ENCODE data around the gene CTNNA3. TPM values are rescaled to one million over a fixed set of nuclear protein-coding genes. Genes with fewer than 3 reads are reported as not detected.
"Not testable (repeated sequence)": the region's sequence is repeated elsewhere in the genome, so short reads cannot be mapped to it uniquely, and the experiment has no call there.

CTNNA3 gene
- polyA plus RNA-seq, 1 experiment = not detected

DNA sequence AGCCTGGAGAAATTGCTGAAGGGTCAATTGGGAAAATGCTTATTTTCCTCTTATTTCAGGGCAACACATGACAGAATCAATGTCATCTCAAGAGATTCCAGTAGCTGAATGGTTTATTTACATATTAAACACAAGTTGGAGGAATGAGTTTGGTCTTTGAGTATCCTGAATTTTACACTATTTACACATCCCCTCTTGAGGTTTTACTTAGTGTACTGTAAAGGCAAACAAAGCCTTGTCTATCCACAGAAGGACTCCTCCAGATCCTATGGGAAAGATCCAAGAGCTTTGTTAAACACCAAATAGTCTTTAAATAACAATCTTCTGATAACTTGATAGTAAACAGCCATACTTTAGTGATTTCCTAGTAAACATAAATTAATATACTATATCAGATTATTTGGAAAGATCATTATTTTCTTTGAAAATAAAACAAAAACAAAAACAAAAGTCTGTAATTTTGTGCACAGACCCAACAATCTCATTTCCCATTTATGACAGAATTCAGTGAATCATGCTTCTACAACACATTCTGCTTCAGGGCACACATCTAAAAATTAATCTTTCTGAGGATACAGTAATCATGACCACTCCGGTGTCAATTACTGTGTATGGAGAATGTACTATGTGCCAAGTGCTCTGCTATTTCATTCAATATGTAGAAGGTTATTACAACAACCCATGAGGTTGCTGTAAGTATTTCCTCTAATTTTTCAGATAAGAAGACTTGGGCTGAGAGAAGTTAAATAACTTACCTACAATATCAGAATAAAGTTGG is 1345.2 kb downstream of the CTNNA3 start:
- TF ChIP-seq, protein P1, sequence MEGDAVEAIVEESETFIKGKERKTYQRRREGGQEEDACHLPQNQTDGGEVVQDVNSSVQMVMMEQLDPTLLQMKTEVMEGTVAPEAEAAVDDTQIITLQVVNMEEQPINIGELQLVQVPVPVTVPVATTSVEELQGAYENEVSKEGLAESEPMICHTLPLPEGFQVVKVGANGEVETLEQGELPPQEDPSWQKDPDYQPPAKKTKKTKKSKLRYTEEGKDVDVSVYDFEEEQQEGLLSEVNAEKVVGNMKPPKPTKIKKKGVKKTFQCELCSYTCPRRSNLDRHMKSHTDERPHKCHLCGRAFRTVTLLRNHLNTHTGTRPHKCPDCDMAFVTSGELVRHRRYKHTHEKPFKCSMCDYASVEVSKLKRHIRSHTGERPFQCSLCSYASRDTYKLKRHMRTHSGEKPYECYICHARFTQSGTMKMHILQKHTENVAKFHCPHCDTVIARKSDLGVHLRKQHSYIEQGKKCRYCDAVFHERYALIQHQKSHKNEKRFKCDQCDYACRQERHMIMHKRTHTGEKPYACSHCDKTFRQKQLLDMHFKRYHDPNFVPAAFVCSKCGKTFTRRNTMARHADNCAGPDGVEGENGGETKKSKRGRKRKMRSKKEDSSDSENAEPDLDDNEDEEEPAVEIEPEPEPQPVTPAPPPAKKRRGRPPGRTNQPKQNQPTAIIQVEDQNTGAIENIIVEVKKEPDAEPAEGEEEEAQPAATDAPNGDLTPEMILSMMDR (IDR thresholded peaks at IDR 0.05; ENCODE audit: insufficient read depth, low read depth, low read length) = no peak
- Histone ChIP-seq H3K27me3 (ENCODE audit: control insufficient read depth, insufficient read depth, low read length) (no peaks in the 10 kb centered on the region), H3K36me3 (ENCODE audit: control insufficient read depth, insufficient read depth, low read length) (no peaks in the 10 kb centered on the region), H3K4me3 (ENCODE audit: low read depth, low read length) (no peak overlapping the region)
- no peak for DNase-seq (ENCODE audit: low read depth)
- ChIA-PET POLR2A (no interaction called here), CTCF (no interaction called here)

DNA sequence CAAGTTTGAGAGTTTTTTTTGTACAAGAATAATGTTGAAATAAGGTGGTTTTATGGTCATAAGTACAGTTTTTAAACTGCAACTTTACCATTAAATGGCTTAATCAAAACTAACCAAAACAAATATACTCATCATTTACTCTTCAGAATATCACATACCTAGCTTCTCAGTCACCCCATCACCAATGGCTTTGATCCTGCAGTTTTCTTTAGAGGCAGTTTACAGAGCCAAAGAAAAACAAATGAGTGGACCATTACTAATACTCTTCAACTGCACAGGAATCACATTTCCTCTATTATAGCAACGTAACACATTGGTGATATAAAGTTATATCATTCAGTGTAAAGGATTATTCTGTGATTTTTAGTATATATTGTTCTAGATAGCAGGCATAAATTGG is 1346.3 kb downstream of the CTNNA3 start:
- Histone ChIP-seq H3K4me3 (ENCODE audit: low read depth, low read length) (no peak overlapping the region), H3K36me3 (ENCODE audit: control insufficient read depth, insufficient read depth, low read length) (no peaks in the 10 kb centered on the region), H3K27me3 (ENCODE audit: control insufficient read depth, insufficient read depth, low read length) (no peaks in the 10 kb centered on the region)
- no peak for DNase-seq (ENCODE audit: low read depth)
- TF ChIP-seq, protein P1 (IDR thresholded peaks at IDR 0.05; ENCODE audit: insufficient read depth, low read depth, low read length) = no peak
- ChIA-PET CTCF (no interaction called here), POLR2A (no interaction called here)

DNA sequence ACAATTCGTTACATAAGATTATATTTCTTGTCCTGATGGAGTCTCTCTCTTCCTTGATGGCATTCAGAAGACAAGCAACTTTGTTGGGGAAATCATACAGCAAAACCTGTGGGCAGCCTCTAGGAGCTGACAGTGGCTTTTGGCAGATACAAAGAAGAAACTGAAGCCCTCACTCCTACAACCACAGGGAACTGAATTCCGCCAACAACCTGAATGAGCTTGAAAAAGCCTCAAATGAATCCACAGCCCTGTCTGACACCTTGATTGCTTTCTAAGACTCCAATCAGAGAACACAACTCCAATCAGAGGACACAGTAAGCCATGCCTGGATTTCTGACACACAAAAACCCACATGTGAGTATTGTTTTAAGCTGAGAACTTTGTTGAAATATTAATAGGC is 1346.9 kb downstream of the CTNNA3 start:
- no peak for DNase-seq (ENCODE audit: low read depth)
- H3K27me3 ChIP-seq (ENCODE audit: control insufficient read depth, insufficient read depth, low read length) = no peaks in the 10 kb centered on the region
- TF ChIP-seq, protein P1 (IDR thresholded peaks at IDR 0.05; ENCODE audit: insufficient read depth, low read depth, low read length) = no peak
- H3K4me3 ChIP-seq (ENCODE audit: low read depth, low read length) = no peak overlapping the region
- no peaks in the 10 kb centered on the region for H3K36me3 ChIP-seq (ENCODE audit: control insufficient read depth, insufficient read depth, low read length)
- ChIA-PET POLR2A (no interaction called here), CTCF (no interaction called here)

- Histone ChIP-seq H3K4me3 (ENCODE audit: low read depth, low read length) (no peak overlapping the region), H3K36me3 (ENCODE audit: control insufficient read depth, insufficient read depth, low read length) (no peaks in the 10 kb centered on the region), H3K27me3 (ENCODE audit: control insufficient read depth, insufficient read depth, low read length) (no peaks in the 10 kb centered on the region)
- TF ChIP-seq, protein P1 (IDR thresholded peaks at IDR 0.05; ENCODE audit: insufficient read depth, low read depth, low read length) = no peak
- DNase-seq (ENCODE audit: low read depth) = no peak
- POLR2A ChIA-PET = no interaction called here
- CTCF ChIA-PET = interaction anchor here (0.6 kb wide), 1 partner anchor 25 kb away, joined by 3 read pairs; no protein-coding TSS in a partner anchor
Measured at GRCh38 chr10:66337211-66337610, 1358.8 kb downstream of the CTNNA3 start.

DNA sequence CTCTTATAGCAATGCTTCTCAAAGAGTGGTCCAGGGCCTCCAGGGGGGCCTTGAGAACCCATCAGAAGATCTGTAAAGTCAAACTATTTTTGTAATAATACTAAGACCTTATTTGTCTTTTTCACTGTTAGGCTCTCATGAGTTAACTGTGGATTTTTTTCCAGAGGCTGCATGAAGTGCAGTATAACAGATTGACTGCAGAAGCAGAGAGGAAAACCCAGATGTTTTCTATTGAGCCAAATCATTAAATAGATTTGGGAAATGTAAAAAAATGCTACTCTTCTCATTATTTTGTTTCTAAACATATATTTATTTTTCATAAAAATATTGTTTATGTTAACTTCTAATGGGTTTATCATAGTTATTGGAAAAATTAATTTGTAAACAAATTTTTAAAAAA is 1359.2 kb downstream of the CTNNA3 start:
- Histone ChIP-seq H3K27me3 (ENCODE audit: control insufficient read depth, insufficient read depth, low read length) (no peaks in the 10 kb centered on the region), H3K4me3 (ENCODE audit: low read depth, low read length) (no peak overlapping the region), H3K36me3 (ENCODE audit: control insufficient read depth, insufficient read depth, low read length) (no peaks in the 10 kb centered on the region)
- CTCF ChIA-PET = interaction anchor here (0.6 kb wide), 1 partner anchor 25 kb away, joined by 3 read pairs; no protein-coding TSS in a partner anchor
- TF ChIP-seq, protein P1 (IDR thresholded peaks at IDR 0.05; ENCODE audit: insufficient read depth, low read depth, low read length) = no peak
- no peak for DNase-seq (ENCODE audit: low read depth)
- POLR2A ChIA-PET = no interaction called here

- DNase-seq (ENCODE audit: low read depth); H3K27me3 ChIP-seq (ENCODE audit: control insufficient read depth, insufficient read depth, low read length); CTCF ChIA-PET; H3K36me3 ChIP-seq (ENCODE audit: control insufficient read depth, insufficient read depth, low read length); H3K4me3 ChIP-seq (ENCODE audit: low read depth, low read length); POLR2A ChIA-PET: not testable (repeated sequence)
Measured at GRCh38 chr10:66335753-66336152, 1360.2 kb downstream of the CTNNA3 start.

Measured in BJ (cell line).